B cell (primary cell): Measurements from ENCODE around the gene PIBF1. TPM values are rescaled to one million over a fixed set of nuclear protein-coding genes. Genes with fewer than 3 reads are reported as not detected.

ENCODE experiments used
- ATAC-seq: fragments of 200-7000 bp; cut with Tn5 transposase; one replicate; pipeline ENCODE4 v1.10.0; 2021; ENCODE audit warnings: low read depth, mild to moderate bottlenecking, moderate number of reproducible peaks, moderate library complexity
- CTCF ChIA-PET: fragments of 350-600 bp; sonication (Branson Sonifier 250); formaldehyde crosslinking; loops from one replicate; lab custom pipeline; 2021; ENCODE audit warnings: antibody characterized with exemption, inconsistent platforms; lab: Charles Lee
- POLR2A ChIA-PET: fragments of 350-600 bp; sonication (Branson Sonifier 250); formaldehyde crosslinking; loops from one replicate; lab custom pipeline; 2021; ENCODE audit warnings: antibody characterized with exemption; lab: Charles Lee
- DNase-seq: peaks from one replicate; pipeline ENCODE4 v3.0.0; 2013
- H2AFZ ChIP-seq: 2 replicates; pipeline ENCODE4 v1.6.1; 2012; ENCODE audit warnings: mild to moderate bottlenecking, low read depth, low read length; ENCODE audit not compliant: insufficient read depth, poor library complexity, severe bottlenecking
- H3K27ac ChIP-seq, 2 donors: 1 replicate in 1 of 2; 2 replicates in 1 of 2; pipeline ENCODE4 v1.5.1; 2012 to 2013; ENCODE audit warnings: low read length in 2 of 2, mild to moderate bottlenecking in 2 of 2, moderate library complexity in 1 of 2
- H3K27me3 ChIP-seq, 4 experiments: fragments of 200-600 bp in 1 of 4; sonication (generic) in 1 of 4; replicated peaks in 1 of 4; 1 replicate in 2 of 4; 2 replicates in 2 of 4; pipeline versions ENCODE4 v1.6.1 to v1.7.0; 2013 to 2016; ENCODE audit warnings: low read length in 3 of 4, mild to moderate bottlenecking in 2 of 4, mixed read lengths in 1 of 4, moderate library complexity in 1 of 4; ENCODE audit not compliant: insufficient read depth in 4 of 4, control insufficient read depth in 3 of 4; ENCODE audit errors: control extremely low read depth in 1 of 4
- H3K36me3 ChIP-seq, 2 experiments: replicated peaks in 1 of 2; 1 replicate in 1 of 2; 2 replicates in 1 of 2; pipeline versions ENCODE4 v1.6.1 to v1.7.1; 2013; ENCODE audit warnings: low read length in 1 of 2; ENCODE audit not compliant: insufficient read depth in 2 of 2, control insufficient read depth in 1 of 2; ENCODE audit errors: control extremely low read depth in 1 of 2, extremely low read depth in 1 of 2
- H3K4me1 ChIP-seq, 2 donors: fragments of 200-600 bp in 1 of 2; sonication (generic) in 1 of 2; 1 replicate in 1 of 2; 2 replicates in 1 of 2; pipeline versions ENCODE4 v1.5.1 to v1.6.1; 2013 to 2017; ENCODE audit warnings: low read length in 2 of 2; ENCODE audit not compliant: control insufficient read depth in 2 of 2, insufficient read depth in 2 of 2
- H3K4me2 ChIP-seq: replicated peaks from 2 replicates; pipeline ENCODE3; 2012; ENCODE audit warnings: mild to moderate bottlenecking, low read depth, low read length; ENCODE audit not compliant: poor library complexity, severe bottlenecking
- H3K4me3 ChIP-seq, 5 experiments: fragments of 200-600 bp in 1 of 5; sonication (generic) in 1 of 5; 1 replicate in 3 of 5; 2 replicates in 2 of 5; pipeline versions ENCODE4 v1.5.1 to v1.7.0; 2011 to 2016; ENCODE audit warnings: low read length in 4 of 5, mild to moderate bottlenecking in 4 of 5, low read depth in 2 of 5, control low read depth in 1 of 5, moderate library complexity in 1 of 5; ENCODE audit not compliant: insufficient read depth in 1 of 5; ENCODE audit errors: control extremely low read depth in 1 of 5, extremely low read depth in 1 of 5
- H3K79me2 ChIP-seq: fragments of 200-600 bp; sonication (generic); one replicate; pipeline ENCODE4 v1.6.0; 2016; ENCODE audit warnings: low read length; ENCODE audit not compliant: control insufficient read depth, insufficient read depth
- H3K9ac ChIP-seq: fragments of 200-600 bp; sonication (generic); 2 replicates; pipeline ENCODE4 v1.6.1; 2017; ENCODE audit warnings: mild to moderate bottlenecking, low read length, moderate library complexity
- H3K9me3 ChIP-seq, 3 donors: one replicate each; pipeline versions ENCODE4 v1.6.1 to v1.7.1; 2013; ENCODE audit warnings: low read length in 2 of 3; ENCODE audit not compliant: control insufficient read depth in 2 of 3, insufficient read depth in 1 of 3; ENCODE audit errors: control extremely low read depth in 1 of 3
- H4K20me1 ChIP-seq: 2 replicates; pipeline ENCODE4 v1.6.0; 2012; ENCODE audit warnings: mild to moderate bottlenecking, low read length; ENCODE audit not compliant: insufficient read depth, control insufficient read depth, poor library complexity, severe bottlenecking
- H3K27ac Mint-ChIP-seq: one replicate; pipeline ENCODE4 v1.8.0; 2021; ENCODE audit warnings: mixed read lengths
- H3K27me3 Mint-ChIP-seq: one replicate; pipeline ENCODE4 v1.8.0; 2021; ENCODE audit warnings: mixed read lengths
- H3K4me1 Mint-ChIP-seq: one replicate; pipeline ENCODE4 v1.8.0; 2021; ENCODE audit warnings: mixed read lengths
- H3K4me3 Mint-ChIP-seq: one replicate; pipeline ENCODE4 v1.8.0; 2021; ENCODE audit warnings: mixed read lengths
- H3K9me3 Mint-ChIP-seq: one replicate; pipeline ENCODE4 v1.8.0; 2022; ENCODE audit warnings: mixed read lengths; ENCODE audit not compliant: insufficient read depth
- CTCF ChIP-seq: fragments of 200-600 bp; IDR thresholded peaks from one replicate; pipeline ENCODE4 v1.8.0; 2022; ENCODE audit warnings: antibody characterized with exemption, mild to moderate bottlenecking
- EZH2 ChIP-seq: IDR thresholded peaks from 2 replicates; pipeline ENCODE4 v1.6.1; 2012; ENCODE audit warnings: borderline replicate concordance, low read depth, mild to moderate bottlenecking, moderate library complexity, low read length; ENCODE audit not compliant: insufficient read depth, poor library complexity, severe bottlenecking
- WGBS: methylation state at CpG from one replicate; pipeline ENCODE4 v1.1.5; 2013; ENCODE audit warnings: missing lambda C conversion rate; ENCODE audit not compliant: insufficient coverage; 5-methylcytosine and 5-hydroxymethylcytosine counted together
- intact Hi-C: fragments of 100-400 bp; cut with micrococcal nuclease; formaldehyde crosslinking; loops from one replicate; pipeline ENCODE4 v1.10.0; 2022
- polyA plus RNA-seq: library from polyadenylated mRNA; depleted of rRNA; stranded (reverse); fragments of >200 nt; gene quantifications from 2 replicates; pipeline ENCODE4 v1.2.3, GENCODE V29; 2012
- total RNA-seq, 2 donors: library from RNA; stranded (reverse); fragments of 120-200 nt in 1 of 2; gene quantifications; 1 replicate in 1 of 2; 2 replicates in 1 of 2; pipeline versions ENCODE4 v1.2.3 to v1.2.4, GENCODE V29; 2013 to 2022

PIBF1 gene
- total and polyA plus RNA-seq, 2 donors (not counting 1 experiment from before 2014, with no cell fraction given) = 4.5 to 43.1 TPM

GRCh38 chr13:72788831-72789230, 6.9 kb downstream of the PIBF1 start:
- H3K27ac ChIP-seq = no peak overlapping the region
- H3K4me3 Mint-ChIP-seq = no peak overlapping the region
- H3K36me3 ChIP-seq = peaks cover 0 to 23% of the 10 kb centered on the region in 2 experiments
- no peak overlapping the region for H3K4me3 ChIP-seq
- H3K4me1 ChIP-seq = no peaks in the 10 kb centered on the region
- ChIA-PET POLR2A (no interaction called here), CTCF (interaction anchor here (1.1 to 1.3 kb wide), 2 partner anchors 19 to 60 kb away, joined by 3 to 7 read pairs; no protein-coding TSS in a partner anchor)
- H3K9me3 Mint-ChIP-seq = no peaks in the 10 kb centered on the region
- no peak overlapping the region for H3K9ac ChIP-seq
- no CpG with 5 or more reads among the region's 1 CpG for WGBS
- no peak overlapping the region for H3K27ac Mint-ChIP-seq
- H3K27me3 ChIP-seq = no peaks in the 10 kb centered on the region
- no peak for ATAC-seq
- H3K9me3 ChIP-seq = no peaks in the 10 kb centered on the region
- H3K4me1 Mint-ChIP-seq = peaks cover 12% of the 10 kb centered on the region
- no peak overlapping the region for H2AFZ ChIP-seq
- no peak overlapping the region for H3K4me2 ChIP-seq
- no peak for TF ChIP-seq EZH2
- no peak for TF ChIP-seq CTCF
- peaks cover 32% of the 10 kb centered on the region for H3K79me2 ChIP-seq
- DNase-seq = no peak
- peaks cover 10% of the 10 kb centered on the region for H4K20me1 ChIP-seq
- H3K27me3 Mint-ChIP-seq = no peaks in the 10 kb centered on the region
- intact Hi-C loops = no loop called here

- WGBS = no CpG with 5 or more reads among the region's 2 CpGs
- peaks cover 0 to 43% of the 10 kb centered on the region in 2 experiments for H3K36me3 ChIP-seq
These were observed 10.7 kb downstream of the PIBF1 start for GRCh38 chr13:72792640-72793039.

More at GRCh38 chr13:72792640-72793039, 10.7 kb downstream of the PIBF1 start:
- peaks cover 10% of the 10 kb centered on the region for H3K79me2 ChIP-seq
- H3K4me1 ChIP-seq = no peaks in the 10 kb centered on the region
- Mint-ChIP-seq H3K27ac (no peak overlapping the region), H3K9me3 (no peaks in the 10 kb centered on the region), H3K4me1 (no peaks in the 10 kb centered on the region), H3K4me3 (no peak overlapping the region), H3K27me3 (no peaks in the 10 kb centered on the region)
- H3K9me3 ChIP-seq = no peaks in the 10 kb centered on the region
- intact Hi-C loops = no loop called here
- ATAC-seq (no peak), DNase-seq (no peak)
- H3K4me2 ChIP-seq = no peak overlapping the region
- TF ChIP-seq EZH2 (no peak), CTCF (no peak)
- no peak overlapping the region for H3K27ac ChIP-seq
- POLR2A ChIA-PET = no interaction called here
- H3K27me3 ChIP-seq = no peaks in the 10 kb centered on the region
- no peak overlapping the region for H2AFZ ChIP-seq
- no peak overlapping the region for H3K9ac ChIP-seq
- CTCF ChIA-PET = no interaction called here
- no peak overlapping the region for H3K4me3 ChIP-seq
- H4K20me1 ChIP-seq = peaks cover 20% of the 10 kb centered on the region
